Stimulated activated naive CD8-positive, alpha-beta T cell treated with anti-CD3 and anti-CD28 coated beads, Interleukin-15, amount 100 ng/mL, for 72 hours (primary cell): ENCODE measurements around the gene TECTB.
"Not testable (repeated sequence)": the region's sequence is repeated elsewhere in the genome, so short reads cannot be mapped to it uniquely, and the experiment has no call there.

ENCODE experiments used
- ATAC-seq: fragments of 150-1000 bp; cut with Tn5 transposase; 2 replicates; pipeline ENCODE4 v1.10.0; 2021; ENCODE audit warnings: mild to moderate bottlenecking, moderate library complexity
- DNase-seq, 2 donors: peaks; one replicate each; pipeline ENCODE4 v3.0.0; 2021 to 2022
- H3K27ac Mint-ChIP-seq, 2 donors: one replicate each; pipeline ENCODE4 v1.8.0; 2022; ENCODE audit warnings: mild to moderate bottlenecking in 2 of 2, mixed read lengths in 2 of 2, moderate library complexity in 2 of 2
- H3K27me3 Mint-ChIP-seq: one replicate; pipeline ENCODE4 v1.8.0; 2022; ENCODE audit warnings: mixed read lengths
- H3K4me1 Mint-ChIP-seq: one replicate; pipeline ENCODE4 v1.8.0; 2022; ENCODE audit warnings: mild to moderate bottlenecking, mixed read lengths
- H3K4me3 Mint-ChIP-seq, 2 donors: one replicate each; pipeline ENCODE4 v1.8.0; 2022; ENCODE audit warnings: mild to moderate bottlenecking in 2 of 2, mixed read lengths in 2 of 2, moderate library complexity in 1 of 2
- H3K9me3 Mint-ChIP-seq, 2 donors: one replicate each; pipeline ENCODE4 v1.8.0; 2022; ENCODE audit warnings: mixed read lengths in 2 of 2

TECTB gene

GRCh38 chr10:112283100-112283499, at the start of gene TECTB:
TSS of gene TECTB (plus strand) at chr10:112283400. CDS start at chr10:112283735, 335 bp downstream.
- Mint-ChIP-seq H3K27ac (no peak within 1 kb of the TSS), H3K4me3 (no peak within 1 kb of the TSS), H3K9me3 (no peaks in the 10 kb centered on the region), H3K27me3 (peaks cover 47% of the 10 kb centered on the region), H3K4me1 (no peaks in the 10 kb centered on the region)
- DNase-seq (no peak), ATAC-seq (no peak)

GRCh38 chr10:112235141-112235540, 48.1 kb upstream of the TECTB start:
- H3K4me1 Mint-ChIP-seq, result no peaks in the 10 kb centered on the region
- DNase-seq (no peak), ATAC-seq (no peak)
- H3K27me3 Mint-ChIP-seq, result peaks cover 37% of the 10 kb centered on the region
- H3K27ac Mint-ChIP-seq, result no peak overlapping the region
- peaks cover 3 to 24% of the 10 kb centered on the region in 2 donors for H3K9me3 Mint-ChIP-seq
- H3K4me3 Mint-ChIP-seq, result no peak overlapping the region

- no peak for DNase-seq
- H3K9me3 Mint-ChIP-seq, result peaks cover 5 to 32% of the 10 kb centered on the region in 2 donors
- no peak overlapping the region for H3K27ac Mint-ChIP-seq
- no peaks in the 10 kb centered on the region for H3K4me1 Mint-ChIP-seq
- H3K27me3 Mint-ChIP-seq, result peaks cover 40% of the 10 kb centered on the region
- H3K4me3 Mint-ChIP-seq, result no peak overlapping the region
- no peak for ATAC-seq
Observed at GRCh38 chr10:112235920-112236319, 47.3 kb upstream of the TECTB start.

GRCh38 chr10:112236486-112236885, 46.7 kb upstream of the TECTB start:
- H3K27me3 Mint-ChIP-seq, result peaks cover 40% of the 10 kb centered on the region
- H3K4me1 Mint-ChIP-seq, result no peaks in the 10 kb centered on the region

GRCh38 chr10:112239347-112239746, 43.9 kb upstream of the TECTB start:
- Mint-ChIP-seq H3K4me3 (no peak overlapping the region), H3K9me3 (peaks cover 12 to 46% of the 10 kb centered on the region in 2 donors), H3K27ac (no peak overlapping the region), H3K4me1 (no peaks in the 10 kb centered on the region), H3K27me3 (peaks cover 43% of the 10 kb centered on the region)
- DNase-seq, result no peak
- ATAC-seq, result no peak

More at GRCh38 chr10:112236486-112236885, 46.7 kb upstream of the TECTB start:
- ATAC-seq, result no peak
- no peak for DNase-seq
- Mint-ChIP-seq H3K27ac (no peak overlapping the region), H3K4me3 (no peak overlapping the region), H3K9me3 (peaks cover 11 to 38% of the 10 kb centered on the region in 2 donors)

GRCh38 chr10:112240441-112240840, 42.8 kb upstream of the TECTB start:
- DNase-seq, result no peak
- Mint-ChIP-seq H3K9me3 (peaks cover 12 to 46% of the 10 kb centered on the region in 2 donors), H3K27ac (no peak overlapping the region), H3K4me3 (no peak overlapping the region), H3K4me1 (no peaks in the 10 kb centered on the region), H3K27me3 (peaks cover 43% of the 10 kb centered on the region)
- no peak for ATAC-seq

- H3K4me3 Mint-ChIP-seq, result no peak overlapping the region
Observed at GRCh38 chr10:112241651-112242341, 41.4 kb upstream of the TECTB start.

GRCh38 chr10:112242769-112243168, 40.4 kb upstream of the TECTB start:
- DNase-seq (no peak), ATAC-seq (no peak)
- H3K27ac Mint-ChIP-seq, result no peak overlapping the region
- peaks cover 32% of the 10 kb centered on the region for H3K27me3 Mint-ChIP-seq
- peaks cover 12 to 39% of the 10 kb centered on the region in 2 donors for H3K9me3 Mint-ChIP-seq
- H3K4me3 Mint-ChIP-seq, result no peak overlapping the region
- H3K4me1 Mint-ChIP-seq, result no peaks in the 10 kb centered on the region

More at GRCh38 chr10:112241651-112242341, 41.4 kb upstream of the TECTB start:
- H3K9me3 Mint-ChIP-seq, result peaks cover 12 to 46% of the 10 kb centered on the region in 2 donors
- H3K27me3 Mint-ChIP-seq, result peaks cover 37% of the 10 kb centered on the region
- DNase-seq (no peak), ATAC-seq (no peak)
- no peaks in the 10 kb centered on the region for H3K4me1 Mint-ChIP-seq
- H3K27ac Mint-ChIP-seq, result no peak overlapping the region

GRCh38 chr10:112243713-112244112, 39.5 kb upstream of the TECTB start:
- no peak for ATAC-seq
- Mint-ChIP-seq H3K4me3 (no peak overlapping the region), H3K4me1 (no peaks in the 10 kb centered on the region), H3K27ac (no peak overlapping the region), H3K9me3 (peaks cover 12 to 38% of the 10 kb centered on the region in 2 donors), H3K27me3 (peaks cover 26% of the 10 kb centered on the region)
- no peak for DNase-seq

GRCh38 chr10:112244197-112244596, 39.0 kb upstream of the TECTB start:
- H3K4me3 Mint-ChIP-seq, result no peak overlapping the region
- H3K4me1 Mint-ChIP-seq, result no peaks in the 10 kb centered on the region
- no peak for DNase-seq
- no peak for ATAC-seq
- peaks cover 26% of the 10 kb centered on the region for H3K27me3 Mint-ChIP-seq
- H3K9me3 Mint-ChIP-seq, result peaks cover 12 to 37% of the 10 kb centered on the region in 2 donors
- H3K27ac Mint-ChIP-seq, result no peak overlapping the region

- Mint-ChIP-seq H3K9me3 (peaks cover 5 to 26% of the 10 kb centered on the region in 2 donors), H3K27ac (no peak overlapping the region), H3K27me3 (peaks cover 11% of the 10 kb centered on the region), H3K4me1 (no peaks in the 10 kb centered on the region), H3K4me3 (no peak overlapping the region)
- no peak for ATAC-seq
- no peak for DNase-seq
Observed at GRCh38 chr10:112247791-112248190, 35.4 kb upstream of the TECTB start.

GRCh38 chr10:112248584-112249295, 34.5 kb upstream of the TECTB start:
- H3K4me1 Mint-ChIP-seq, result no peaks in the 10 kb centered on the region
- H3K9me3 Mint-ChIP-seq, result peaks cover 5 to 26% of the 10 kb centered on the region in 2 donors
- H3K27me3 Mint-ChIP-seq, result peaks cover 13% of the 10 kb centered on the region
- DNase-seq, result no peak
- no peak overlapping the region for H3K27ac Mint-ChIP-seq
- no peak for ATAC-seq
- no peak overlapping the region for H3K4me3 Mint-ChIP-seq

- Mint-ChIP-seq H3K27ac (no peak overlapping the region), H3K4me1 (no peaks in the 10 kb centered on the region), H3K9me3 (peaks cover 5 to 26% of the 10 kb centered on the region in 2 donors), H3K27me3 (peaks cover 13% of the 10 kb centered on the region), H3K4me3 (no peak overlapping the region)
- DNase-seq, result no peak
- no peak for ATAC-seq
Observed at GRCh38 chr10:112249722-112250121, 33.5 kb upstream of the TECTB start.

GRCh38 chr10:112250555-112250954, 32.6 kb upstream of the TECTB start:
- Mint-ChIP-seq H3K27ac (peak overlapping the region in 1 of 2 donors; percentile 5), H3K4me1 (no peaks in the 10 kb centered on the region), H3K9me3 (peaks cover 5 to 26% of the 10 kb centered on the region in 2 donors), H3K27me3 (peaks cover 13% of the 10 kb centered on the region), H3K4me3 (no peak overlapping the region)
- DNase-seq, result no peak
- ATAC-seq, result no peak

- DNase-seq, H3K4me1 Mint-ChIP-seq, ATAC-seq, H3K4me3 Mint-ChIP-seq, H3K27ac Mint-ChIP-seq: not testable (repeated sequence)
- Mint-ChIP-seq H3K27me3 (peaks cover 13% of the 10 kb centered on the region), H3K9me3 (peaks cover 5 to 26% of the 10 kb centered on the region in 2 donors)
Observed at GRCh38 chr10:112251238-112251637, 32.0 kb upstream of the TECTB start.

- H3K4me3 Mint-ChIP-seq, result no peak overlapping the region
- ATAC-seq, result no peak
Observed at GRCh38 chr10:112258407-112258806, 24.8 kb upstream of the TECTB start.

More at GRCh38 chr10:112258407-112258806, 24.8 kb upstream of the TECTB start:
- no peaks in the 10 kb centered on the region for H3K9me3 Mint-ChIP-seq
- peaks cover 12% of the 10 kb centered on the region for H3K27me3 Mint-ChIP-seq
- H3K27ac Mint-ChIP-seq, result no peak overlapping the region
- no peaks in the 10 kb centered on the region for H3K4me1 Mint-ChIP-seq
- no peak for DNase-seq
